Testis (tissue), 3 donors: ENCODE results near the gene CPNE4. TPM values are rescaled to one million over a fixed set of nuclear protein-coding genes. Genes with fewer than 3 reads are reported as not detected.

Experiments used
- DNase-seq: peaks from one replicate; pipeline ENCODE4 v3.0.0-alpha.2; 2019
- H3K27ac ChIP-seq, 2 donors: fragments of 200-600 bp; sonication (generic); one replicate each; pipeline ENCODE4 v1.5.1; 2019
- H3K27me3 ChIP-seq: fragments of 200-600 bp; sonication (generic); one replicate; pipeline ENCODE4 v1.5.1; 2019
- H3K36me3 ChIP-seq: fragments of 200-600 bp; sonication (generic); one replicate; pipeline ENCODE4 v1.5.1; 2017; ENCODE audit warnings: low read depth; ENCODE audit errors: missing control alignments
- H3K4me1 ChIP-seq: fragments of 200-600 bp; sonication (generic); one replicate; pipeline ENCODE4 v1.5.1; 2019
- H3K4me3 ChIP-seq, 2 donors: fragments of 200-600 bp; sonication (generic); one replicate each; pipeline ENCODE4 v1.5.1; 2017 to 2019
- H3K9me3 ChIP-seq: fragments of 200-600 bp; sonication (generic); one replicate; pipeline ENCODE4 v1.5.1; 2017
- POLR2A ChIP-seq: fragments of 450-650 bp; IDR thresholded peaks from one replicate; pipeline ENCODE4 v1.6.1; 2017; ENCODE audit warnings: antibody characterized with exemption, mild to moderate bottlenecking, moderate library complexity
- WGBS, 2 donors: methylation state at CpG; one replicate each; pipeline ENCODE4 v1.1.5; 2018; 5-methylcytosine and 5-hydroxymethylcytosine counted together
- intact Hi-C: fragments of 100-400 bp; cut with DNase I; formaldehyde crosslinking; loops from one replicate; pipeline ENCODE4 v1.15.1; 2023; ENCODE audit warnings: low total_unique reads
- polyA plus RNA-seq: library from polyadenylated mRNA; stranded (reverse); fragments of 350-450 nt; fragmentation: Illumina TruSeq; extraction: RNeasy Lipid Tissue Mini Kit (QIAGEN cat#74804); gene quantifications from one replicate; pipeline ENCODE4 v1.2.3, GENCODE V29; 2014; ENCODE audit warnings: low read depth, low replicate concordance; ENCODE audit not compliant: insufficient read depth
- total RNA-seq, 2 donors: library from RNA; depleted of rRNA; stranded (reverse); fragments of >200 nt; gene quantifications; one replicate each; pipeline ENCODE4 v1.2.3, GENCODE V29; 2016
- TF ChIP-seq, protein P1 (sequence below), 3 experiments: fragments of 450-650 bp in 2 of 3; fragments of 200-600 bp in 1 of 3; sonication (generic) in 1 of 3; IDR thresholded peaks; one replicate each; pipeline ENCODE4 v1.5.1; 2016 to 2019; ENCODE audit warnings: antibody characterized with exemption in 3 of 3, mild to moderate bottlenecking in 2 of 3, moderate library complexity in 1 of 3

Gene CPNE4
- total and polyA plus RNA-seq, 3 donors from 2014 or later: 2.4 to 8.4 (median 4.5) TPM

DNA sequence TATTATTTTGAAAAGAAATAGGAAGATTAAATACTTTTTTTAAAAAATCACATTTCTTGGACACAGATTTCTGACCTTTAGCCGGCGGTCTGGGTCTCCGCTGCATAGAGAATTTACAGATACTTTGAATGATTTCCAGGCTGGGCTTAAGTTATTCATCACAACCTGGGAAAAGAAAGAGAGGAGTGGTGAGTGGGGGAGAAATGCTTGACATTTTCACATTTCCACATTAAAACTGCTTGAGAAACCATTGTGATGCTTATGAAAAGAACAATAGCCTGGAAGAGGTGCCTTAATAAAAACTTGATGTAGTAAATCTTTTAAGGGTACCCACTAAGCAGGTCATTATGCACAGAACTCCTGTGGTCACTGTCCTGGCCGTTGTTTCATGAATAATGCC is 365.2 kb downstream of the CPNE4 start:
- 68 to 69% methylated on average over 4 of the region's 4 CpGs for WGBS, 2 donors
- no peaks in the 10 kb centered on the region for H3K36me3 ChIP-seq
- no peaks in the 10 kb centered on the region for H3K9me3 ChIP-seq
- H3K4me3 ChIP-seq: no peak overlapping the region
- no peak overlapping the region for H3K27ac ChIP-seq
- no peak for DNase-seq
- intact Hi-C loops: no loop called here
- H3K27me3 ChIP-seq: no peaks in the 10 kb centered on the region
- H3K4me1 ChIP-seq: no peaks in the 10 kb centered on the region
- TF ChIP-seq, protein P1, sequence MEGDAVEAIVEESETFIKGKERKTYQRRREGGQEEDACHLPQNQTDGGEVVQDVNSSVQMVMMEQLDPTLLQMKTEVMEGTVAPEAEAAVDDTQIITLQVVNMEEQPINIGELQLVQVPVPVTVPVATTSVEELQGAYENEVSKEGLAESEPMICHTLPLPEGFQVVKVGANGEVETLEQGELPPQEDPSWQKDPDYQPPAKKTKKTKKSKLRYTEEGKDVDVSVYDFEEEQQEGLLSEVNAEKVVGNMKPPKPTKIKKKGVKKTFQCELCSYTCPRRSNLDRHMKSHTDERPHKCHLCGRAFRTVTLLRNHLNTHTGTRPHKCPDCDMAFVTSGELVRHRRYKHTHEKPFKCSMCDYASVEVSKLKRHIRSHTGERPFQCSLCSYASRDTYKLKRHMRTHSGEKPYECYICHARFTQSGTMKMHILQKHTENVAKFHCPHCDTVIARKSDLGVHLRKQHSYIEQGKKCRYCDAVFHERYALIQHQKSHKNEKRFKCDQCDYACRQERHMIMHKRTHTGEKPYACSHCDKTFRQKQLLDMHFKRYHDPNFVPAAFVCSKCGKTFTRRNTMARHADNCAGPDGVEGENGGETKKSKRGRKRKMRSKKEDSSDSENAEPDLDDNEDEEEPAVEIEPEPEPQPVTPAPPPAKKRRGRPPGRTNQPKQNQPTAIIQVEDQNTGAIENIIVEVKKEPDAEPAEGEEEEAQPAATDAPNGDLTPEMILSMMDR (IDR thresholded peaks at IDR 0.05): no peak
- TF ChIP-seq POLR2A: no peak

DNA sequence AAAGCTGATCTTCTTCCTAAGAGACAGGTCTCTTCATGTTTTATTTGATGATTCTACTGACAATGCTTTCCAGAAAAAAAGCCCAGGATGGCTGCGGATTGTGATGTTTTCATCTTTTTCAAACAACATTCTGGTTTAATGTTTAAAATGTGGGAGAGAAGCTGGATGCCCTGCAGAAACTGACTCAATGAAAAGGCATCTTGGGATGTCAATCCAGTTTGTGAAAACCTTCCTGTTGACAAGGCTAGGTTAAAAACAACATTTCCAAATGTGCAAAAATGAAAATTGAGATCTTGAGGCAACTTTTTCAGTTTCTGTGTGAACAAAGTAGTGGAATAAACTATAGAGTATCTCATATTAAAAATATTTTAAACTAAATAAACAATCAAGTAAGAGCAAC is 376.0 kb downstream of the CPNE4 start:
- 36 to 47% methylated on average over 1 of the region's 1 CpG for WGBS, 2 donors
- Histone ChIP-seq H3K27me3 (no peaks in the 10 kb centered on the region), H3K9me3 (no peaks in the 10 kb centered on the region), H3K36me3 (no peaks in the 10 kb centered on the region), H3K27ac (no peak overlapping the region), H3K4me1 (no peaks in the 10 kb centered on the region), H3K4me3 (no peak overlapping the region)
- TF ChIP-seq, protein P1 (IDR thresholded peaks at IDR 0.05): no peak
- TF ChIP-seq POLR2A: no peak
- DNase-seq: no peak
- intact Hi-C loops: no loop called here

DNA sequence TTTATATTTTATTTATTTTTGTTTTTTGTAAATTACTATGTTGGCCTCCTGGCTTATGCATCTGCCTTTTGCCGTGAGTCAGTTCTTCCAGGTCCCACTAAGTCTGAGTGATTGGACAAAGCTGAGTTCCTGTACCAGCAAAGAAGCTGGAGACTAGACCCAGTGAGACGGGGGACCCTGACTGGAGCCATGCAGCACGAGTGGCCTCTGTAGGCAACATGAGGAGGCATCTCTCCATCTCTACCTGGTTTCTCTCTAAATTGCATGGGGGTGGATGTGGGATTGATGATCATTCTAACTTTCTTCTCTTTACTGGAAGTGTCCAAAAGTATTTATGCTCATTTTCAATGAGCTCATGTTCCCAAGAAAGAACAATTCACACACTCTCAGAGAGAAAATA is 376.7 kb downstream of the CPNE4 start:
- no peak for TF ChIP-seq POLR2A
- TF ChIP-seq, protein P1 (IDR thresholded peaks at IDR 0.05): no peak
- no peaks in the 10 kb centered on the region for H3K36me3 ChIP-seq
- DNase-seq: no peak
- H3K4me3 ChIP-seq: no peak overlapping the region
- H3K27me3 ChIP-seq: no peaks in the 10 kb centered on the region
- H3K27ac ChIP-seq: no peak overlapping the region
- WGBS, 2 donors: 76 to 85% methylated on average over 3 of the region's 3 CpGs
- no peaks in the 10 kb centered on the region for H3K4me1 ChIP-seq
- H3K9me3 ChIP-seq: no peaks in the 10 kb centered on the region
- intact Hi-C loops: no loop called here

DNA sequence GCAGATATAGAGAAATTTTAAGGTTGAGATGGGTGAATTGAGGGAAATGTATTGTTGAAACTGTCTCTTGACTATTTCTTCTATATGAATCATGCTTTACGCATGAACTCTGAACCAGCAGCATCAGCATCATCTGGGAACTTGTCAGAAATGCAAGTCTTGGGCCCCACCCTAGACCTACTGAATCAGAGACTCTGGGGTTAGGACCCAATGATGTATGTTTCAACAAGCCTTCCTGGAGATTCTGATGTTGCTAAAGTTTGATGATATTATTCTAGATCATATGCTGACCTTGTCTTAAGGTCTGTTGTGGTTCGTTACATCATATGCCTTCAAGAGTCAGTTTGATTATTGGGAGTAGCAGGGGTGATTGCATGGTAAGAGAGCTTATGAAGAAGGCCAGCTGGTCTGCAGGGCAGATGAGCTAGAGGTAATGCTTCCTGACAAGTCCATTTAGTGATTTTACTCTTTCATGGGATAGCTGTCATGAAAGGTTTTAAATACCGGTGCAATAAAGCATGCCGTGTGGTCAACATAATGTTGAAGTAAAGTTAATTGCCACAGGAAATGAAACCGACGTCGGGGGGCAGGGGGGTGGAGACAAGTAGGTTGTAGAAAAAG is 379.6 kb downstream of the CPNE4 start:
- WGBS, 2 donors: 60% methylated on average over 7 of the region's 7 CpGs
- no peaks in the 10 kb centered on the region for H3K9me3 ChIP-seq
- no peak overlapping the region for H3K4me3 ChIP-seq
- no peaks in the 10 kb centered on the region for H3K4me1 ChIP-seq
- no peaks in the 10 kb centered on the region for H3K36me3 ChIP-seq
- no peak for DNase-seq
- H3K27me3 ChIP-seq: no peaks in the 10 kb centered on the region
- intact Hi-C loops: no loop called here
- no peak overlapping the region for H3K27ac ChIP-seq
- TF ChIP-seq, protein P1 (IDR thresholded peaks at IDR 0.05): no peak
- TF ChIP-seq POLR2A: no peak

DNA sequence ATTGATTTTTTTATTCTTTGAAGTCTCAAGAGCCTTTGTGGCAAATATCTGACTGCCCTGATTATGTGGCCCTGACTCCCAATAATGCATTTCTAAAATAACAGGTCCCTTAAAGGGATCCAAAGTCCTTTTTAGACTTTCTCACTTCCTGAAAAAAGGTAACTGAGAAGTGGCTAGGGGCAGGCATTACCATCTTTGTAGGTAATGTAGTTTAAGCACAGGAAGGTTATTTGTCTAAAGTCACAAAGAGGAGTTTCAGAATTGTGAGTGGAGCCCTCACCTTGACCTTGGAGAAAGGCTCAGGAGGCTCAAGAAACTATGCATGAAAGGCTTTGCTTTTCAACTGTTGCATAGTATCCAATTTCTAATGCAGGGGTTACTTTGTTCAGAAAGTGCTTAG is 389.2 kb downstream of the CPNE4 start:
- Histone ChIP-seq H3K27me3 (no peaks in the 10 kb centered on the region), H3K27ac (no peak overlapping the region), H3K36me3 (no peaks in the 10 kb centered on the region), H3K9me3 (no peaks in the 10 kb centered on the region), H3K4me1 (no peaks in the 10 kb centered on the region), H3K4me3 (no peak overlapping the region)
- no peak for TF ChIP-seq POLR2A
- TF ChIP-seq, protein P1 (IDR thresholded peaks at IDR 0.05): no peak
- intact Hi-C loops: no loop called here
- no peak for DNase-seq
